B cell (primary cell): ENCODE results near the gene AMACR. TPM values are rescaled to one million over a fixed set of nuclear protein-coding genes. Genes with fewer than 3 reads are reported as not detected.
A peak's percentile ranks its signal among the peaks of the same experiment; 100 is the strongest.

ENCODE experiments used
- ATAC-seq: fragments of 200-7000 bp; cut with Tn5 transposase; one replicate; pipeline ENCODE4 v1.10.0; 2021; ENCODE audit warnings: low read depth, mild to moderate bottlenecking, moderate number of reproducible peaks, moderate library complexity
- CTCF ChIA-PET: fragments of 350-600 bp; sonication (Branson Sonifier 250); formaldehyde crosslinking; loops from one replicate; lab custom pipeline; 2021; ENCODE audit warnings: antibody characterized with exemption, inconsistent platforms; lab: Charles Lee
- POLR2A ChIA-PET: fragments of 350-600 bp; sonication (Branson Sonifier 250); formaldehyde crosslinking; loops from one replicate; lab custom pipeline; 2021; ENCODE audit warnings: antibody characterized with exemption; lab: Charles Lee
- DNase-seq: peaks from one replicate; pipeline ENCODE4 v3.0.0; 2013
- H2AFZ ChIP-seq: 2 replicates; pipeline ENCODE4 v1.6.1; 2012; ENCODE audit warnings: mild to moderate bottlenecking, low read depth, low read length; ENCODE audit not compliant: insufficient read depth, poor library complexity, severe bottlenecking
- H3K27ac ChIP-seq, 2 donors: 1 replicate in 1 of 2; 2 replicates in 1 of 2; pipeline ENCODE4 v1.5.1; 2012 to 2013; ENCODE audit warnings: low read length in 2 of 2, mild to moderate bottlenecking in 2 of 2, moderate library complexity in 1 of 2
- H3K27me3 ChIP-seq, 4 experiments: fragments of 200-600 bp in 1 of 4; sonication (generic) in 1 of 4; replicated peaks in 1 of 4; 1 replicate in 2 of 4; 2 replicates in 2 of 4; pipeline versions ENCODE4 v1.6.1 to v1.7.0; 2013 to 2016; ENCODE audit warnings: low read length in 3 of 4, mild to moderate bottlenecking in 2 of 4, mixed read lengths in 1 of 4, moderate library complexity in 1 of 4; ENCODE audit not compliant: insufficient read depth in 4 of 4, control insufficient read depth in 3 of 4; ENCODE audit errors: control extremely low read depth in 1 of 4
- H3K36me3 ChIP-seq, 2 experiments: replicated peaks in 1 of 2; 1 replicate in 1 of 2; 2 replicates in 1 of 2; pipeline versions ENCODE4 v1.6.1 to v1.7.1; 2013; ENCODE audit warnings: low read length in 1 of 2; ENCODE audit not compliant: insufficient read depth in 2 of 2, control insufficient read depth in 1 of 2; ENCODE audit errors: control extremely low read depth in 1 of 2, extremely low read depth in 1 of 2
- H3K4me1 ChIP-seq, 2 donors: fragments of 200-600 bp in 1 of 2; sonication (generic) in 1 of 2; 1 replicate in 1 of 2; 2 replicates in 1 of 2; pipeline versions ENCODE4 v1.5.1 to v1.6.1; 2013 to 2017; ENCODE audit warnings: low read length in 2 of 2; ENCODE audit not compliant: control insufficient read depth in 2 of 2, insufficient read depth in 2 of 2
- H3K4me2 ChIP-seq: replicated peaks from 2 replicates; pipeline ENCODE3; 2012; ENCODE audit warnings: mild to moderate bottlenecking, low read depth, low read length; ENCODE audit not compliant: poor library complexity, severe bottlenecking
- H3K4me3 ChIP-seq, 5 experiments: fragments of 200-600 bp in 1 of 5; sonication (generic) in 1 of 5; 1 replicate in 3 of 5; 2 replicates in 2 of 5; pipeline versions ENCODE4 v1.5.1 to v1.7.0; 2011 to 2016; ENCODE audit warnings: low read length in 4 of 5, mild to moderate bottlenecking in 4 of 5, low read depth in 2 of 5, control low read depth in 1 of 5, moderate library complexity in 1 of 5; ENCODE audit not compliant: insufficient read depth in 1 of 5; ENCODE audit errors: control extremely low read depth in 1 of 5, extremely low read depth in 1 of 5
- H3K79me2 ChIP-seq: fragments of 200-600 bp; sonication (generic); one replicate; pipeline ENCODE4 v1.6.0; 2016; ENCODE audit warnings: low read length; ENCODE audit not compliant: control insufficient read depth, insufficient read depth
- H3K9ac ChIP-seq: fragments of 200-600 bp; sonication (generic); 2 replicates; pipeline ENCODE4 v1.6.1; 2017; ENCODE audit warnings: mild to moderate bottlenecking, low read length, moderate library complexity
- H3K9me3 ChIP-seq, 3 donors: one replicate each; pipeline versions ENCODE4 v1.6.1 to v1.7.1; 2013; ENCODE audit warnings: low read length in 2 of 3; ENCODE audit not compliant: control insufficient read depth in 2 of 3, insufficient read depth in 1 of 3; ENCODE audit errors: control extremely low read depth in 1 of 3
- H4K20me1 ChIP-seq: 2 replicates; pipeline ENCODE4 v1.6.0; 2012; ENCODE audit warnings: mild to moderate bottlenecking, low read length; ENCODE audit not compliant: insufficient read depth, control insufficient read depth, poor library complexity, severe bottlenecking
- H3K27ac Mint-ChIP-seq: one replicate; pipeline ENCODE4 v1.8.0; 2021; ENCODE audit warnings: mixed read lengths
- H3K27me3 Mint-ChIP-seq: one replicate; pipeline ENCODE4 v1.8.0; 2021; ENCODE audit warnings: mixed read lengths
- H3K4me1 Mint-ChIP-seq: one replicate; pipeline ENCODE4 v1.8.0; 2021; ENCODE audit warnings: mixed read lengths
- H3K4me3 Mint-ChIP-seq: one replicate; pipeline ENCODE4 v1.8.0; 2021; ENCODE audit warnings: mixed read lengths
- H3K9me3 Mint-ChIP-seq: one replicate; pipeline ENCODE4 v1.8.0; 2022; ENCODE audit warnings: mixed read lengths; ENCODE audit not compliant: insufficient read depth
- CTCF ChIP-seq: fragments of 200-600 bp; IDR thresholded peaks from one replicate; pipeline ENCODE4 v1.8.0; 2022; ENCODE audit warnings: antibody characterized with exemption, mild to moderate bottlenecking
- EZH2 ChIP-seq: IDR thresholded peaks from 2 replicates; pipeline ENCODE4 v1.6.1; 2012; ENCODE audit warnings: borderline replicate concordance, low read depth, mild to moderate bottlenecking, moderate library complexity, low read length; ENCODE audit not compliant: insufficient read depth, poor library complexity, severe bottlenecking
- WGBS: methylation state at CpG from one replicate; pipeline ENCODE4 v1.1.5; 2013; ENCODE audit warnings: missing lambda C conversion rate; ENCODE audit not compliant: insufficient coverage; 5-methylcytosine and 5-hydroxymethylcytosine counted together
- intact Hi-C: fragments of 100-400 bp; cut with micrococcal nuclease; formaldehyde crosslinking; loops from one replicate; pipeline ENCODE4 v1.10.0; 2022
- polyA plus RNA-seq: library from polyadenylated mRNA; depleted of rRNA; stranded (reverse); fragments of >200 nt; gene quantifications from 2 replicates; pipeline ENCODE4 v1.2.3, GENCODE V29; 2012
- total RNA-seq, 2 donors: library from RNA; stranded (reverse); fragments of 120-200 nt in 1 of 2; gene quantifications; 1 replicate in 1 of 2; 2 replicates in 1 of 2; pipeline versions ENCODE4 v1.2.3 to v1.2.4, GENCODE V29; 2013 to 2022

Gene AMACR
- total and polyA plus RNA-seq, 2 donors (not counting 1 experiment from before 2014, with no cell fraction given), result 2.6 to 5.8 TPM

GRCh38 chr5:34007201-34007620 lies 639 bp downstream of the AMACR start:
- intact Hi-C loops, result loop anchor here (5.0 kb wide), 2 partner anchors 910 to 1565 kb away; partner anchors contain the start of genes BRIX1, RAD1 and ZFR
- POLR2A ChIA-PET, result interaction anchor here (1.2 to 2.0 kb wide), 2 partner anchors 832 to 922 kb away, joined by 3 to 5 read pairs; partner anchors contain the start of genes DNAJC21 and TTC23L

More at GRCh38 chr5:34007201-34007620, 639 bp downstream of the AMACR start:
- Histone ChIP-seq H3K36me3 (peaks cover 6 to 9% of the 10 kb centered on the region in 2 experiments), H3K79me2 (peaks cover 6% of the 10 kb centered on the region), H2AFZ (peak overlapping the region; percentile 91), H3K9ac (peak overlapping the region; percentile 82), H3K4me3 (peak overlapping the region; percentile 76 to 98 (median 92)), H3K4me1 (peaks cover 9 to 15% of the 10 kb centered on the region in 2 donors), H3K4me2 (peak overlapping the region; percentile 74), H3K9me3 (no peaks in the 10 kb centered on the region), H3K27ac (peak overlapping the region; percentile 72 to 77), H4K20me1 (no peaks in the 10 kb centered on the region), H3K27me3 (no peaks in the 10 kb centered on the region)
- DNase-seq, result no peak
- H3K27ac Mint-ChIP-seq, result peak overlapping the region; percentile 92
- TF ChIP-seq EZH2, result no peak
- no peak for TF ChIP-seq CTCF
- H3K4me1 Mint-ChIP-seq, result peaks cover 22% of the 10 kb centered on the region
- no peak for ATAC-seq
- H3K4me3 Mint-ChIP-seq, result peak overlapping the region; percentile 95
- 4% methylated on average over 10 of the region's 11 CpGs for WGBS
- H3K27me3 Mint-ChIP-seq, result no peaks in the 10 kb centered on the region
- CTCF ChIA-PET, result interaction anchor here (2.1 kb wide), 1 partner anchor 10 kb away, joined by 10 read pairs; no protein-coding TSS in a partner anchor
- no peaks in the 10 kb centered on the region for H3K9me3 Mint-ChIP-seq
